Peyer's patch (tissue), 4 donors: ENCODE data around the gene ZNF786. TPM values are rescaled to one million over a fixed set of nuclear protein-coding genes. Genes with fewer than 3 reads are reported as not detected.
A peak's percentile ranks its signal among the peaks of the same experiment; 100 is the strongest.
"Not testable (repeated sequence)": the region's sequence is repeated elsewhere in the genome, so short reads cannot be mapped to it uniquely, and the experiment has no call there.

ENCODE experiments used
- DNase-seq, 3 donors: peaks; one replicate each; pipeline ENCODE4 v3.0.0-alpha.2; 2017 to 2019
- H3K27ac ChIP-seq, 4 donors: fragments of 200-600 bp; sonication (generic); one replicate each; pipeline ENCODE4 v1.5.1; 2016 to 2019
- H3K27me3 ChIP-seq, 2 donors: fragments of 200-600 bp; sonication (generic); one replicate each; pipeline ENCODE4 v1.5.1; 2019
- H3K36me3 ChIP-seq, 3 donors: fragments of 200-600 bp; sonication (generic); one replicate each; pipeline ENCODE4 v1.5.1; 2016 to 2019
- H3K4me1 ChIP-seq, 4 donors: fragments of 200-600 bp; sonication (generic); one replicate each; pipeline ENCODE4 v1.5.1; 2016 to 2019
- H3K4me3 ChIP-seq, 4 donors: fragments of 200-600 bp; sonication (generic); 1 replicate in 3 of 4; 2 replicates in 1 of 4; pipeline ENCODE4 v1.5.1; 2016 to 2019; ENCODE audit warnings: mild to moderate bottlenecking in 1 of 4
- H3K9me3 ChIP-seq, 4 donors: fragments of 200-600 bp; sonication (generic); one replicate each; pipeline ENCODE4 v1.5.1; 2016 to 2019; ENCODE audit warnings: mild to moderate bottlenecking in 1 of 4
- POLR2A ChIP-seq, 2 donors: fragments of 450-650 bp; IDR thresholded peaks; one replicate each; pipeline ENCODE4 v1.5.1; 2017; ENCODE audit warnings: antibody characterized with exemption in 2 of 2, mild to moderate bottlenecking in 2 of 2, moderate library complexity in 2 of 2
- total RNA-seq, 4 donors: library from RNA; depleted of rRNA; stranded (reverse); fragments of >200 nt; gene quantifications; one replicate each; pipeline ENCODE4 v1.1.0, GENCODE V29; 2016
- TF ChIP-seq, protein P1 (sequence below), 6 experiments: fragments of 450-650 bp in 4 of 6; fragments of 200-600 bp in 2 of 6; sonication (generic) in 1 of 6; IDR thresholded peaks; one replicate each; pipeline ENCODE4 v1.5.1; 2017 to 2019; ENCODE audit warnings: antibody characterized with exemption in 6 of 6, mild to moderate bottlenecking in 3 of 6, moderate library complexity in 1 of 6

The ZNF786 gene
- total RNA-seq, 4 donors from 2014 or later: 3.7 to 11.5 (median 7.6) TPM

GRCh38 chr7:149093228-149093627 lies 2.7 kb upstream of the ZNF786 start:
- no peak for TF ChIP-seq POLR2A (IDR thresholded peaks at IDR 0.05)
- TF ChIP-seq, protein P1, sequence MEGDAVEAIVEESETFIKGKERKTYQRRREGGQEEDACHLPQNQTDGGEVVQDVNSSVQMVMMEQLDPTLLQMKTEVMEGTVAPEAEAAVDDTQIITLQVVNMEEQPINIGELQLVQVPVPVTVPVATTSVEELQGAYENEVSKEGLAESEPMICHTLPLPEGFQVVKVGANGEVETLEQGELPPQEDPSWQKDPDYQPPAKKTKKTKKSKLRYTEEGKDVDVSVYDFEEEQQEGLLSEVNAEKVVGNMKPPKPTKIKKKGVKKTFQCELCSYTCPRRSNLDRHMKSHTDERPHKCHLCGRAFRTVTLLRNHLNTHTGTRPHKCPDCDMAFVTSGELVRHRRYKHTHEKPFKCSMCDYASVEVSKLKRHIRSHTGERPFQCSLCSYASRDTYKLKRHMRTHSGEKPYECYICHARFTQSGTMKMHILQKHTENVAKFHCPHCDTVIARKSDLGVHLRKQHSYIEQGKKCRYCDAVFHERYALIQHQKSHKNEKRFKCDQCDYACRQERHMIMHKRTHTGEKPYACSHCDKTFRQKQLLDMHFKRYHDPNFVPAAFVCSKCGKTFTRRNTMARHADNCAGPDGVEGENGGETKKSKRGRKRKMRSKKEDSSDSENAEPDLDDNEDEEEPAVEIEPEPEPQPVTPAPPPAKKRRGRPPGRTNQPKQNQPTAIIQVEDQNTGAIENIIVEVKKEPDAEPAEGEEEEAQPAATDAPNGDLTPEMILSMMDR (IDR thresholded peaks at IDR 0.05): no peak
- Histone ChIP-seq H3K27ac (no peak overlapping the region), H3K36me3 (no peaks in the 10 kb centered on the region), H3K4me1 (peaks cover 0 to 13% (median 3%) of the 10 kb centered on the region in 4 donors), H3K9me3 (no peaks in the 10 kb centered on the region), H3K27me3 (no peaks in the 10 kb centered on the region), H3K4me3 (no peak overlapping the region)
- DNase-seq: no peak

DNA sequence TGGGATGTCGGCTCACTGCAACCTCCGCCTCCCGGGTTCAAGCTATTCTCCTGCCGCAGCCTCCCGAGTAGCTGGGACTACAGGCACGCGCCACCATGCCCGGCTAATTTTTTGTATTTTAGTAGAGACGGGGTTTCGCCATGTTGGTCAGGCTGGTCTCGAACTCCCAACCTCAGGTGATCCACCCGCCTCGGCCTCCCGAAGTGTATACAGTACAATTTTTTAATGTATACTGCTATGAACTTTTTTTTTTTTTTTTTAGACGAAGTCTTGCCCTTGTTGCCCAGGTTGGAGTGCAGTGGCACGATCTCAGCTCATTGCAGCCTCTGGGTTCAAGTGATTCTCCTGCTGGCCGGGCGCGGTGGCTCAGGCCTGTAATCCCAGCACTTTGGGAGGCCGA lies 1.7 kb upstream of the ZNF786 start:
- DNase-seq, H3K4me3 ChIP-seq, H3K36me3 ChIP-seq, H3K27me3 ChIP-seq, H3K9me3 ChIP-seq: not testable (repeated sequence)
- H3K4me1 ChIP-seq: peaks cover 0 to 13% (median 3%) of the 10 kb centered on the region in 4 donors
- H3K27ac ChIP-seq: peak overlapping the region in 1 of 4 donors; percentile 99

GRCh38 chr7:149087376-149087775 lies 3.1 kb downstream of the ZNF786 start:
- Histone ChIP-seq H3K4me3 (no peak overlapping the region), H3K27ac (no peak overlapping the region), H3K4me1 (peaks cover 0 to 13% (median 3%) of the 10 kb centered on the region in 4 donors), H3K36me3 (peaks cover 0 to 3% (median 0%) of the 10 kb centered on the region in 3 donors), H3K27me3 (no peaks in the 10 kb centered on the region), H3K9me3 (no peaks in the 10 kb centered on the region)
- no peak for DNase-seq
- TF ChIP-seq POLR2A (IDR thresholded peaks at IDR 0.05): no peak
- TF ChIP-seq, protein P1 (IDR thresholded peaks at IDR 0.05): no peak

DNA sequence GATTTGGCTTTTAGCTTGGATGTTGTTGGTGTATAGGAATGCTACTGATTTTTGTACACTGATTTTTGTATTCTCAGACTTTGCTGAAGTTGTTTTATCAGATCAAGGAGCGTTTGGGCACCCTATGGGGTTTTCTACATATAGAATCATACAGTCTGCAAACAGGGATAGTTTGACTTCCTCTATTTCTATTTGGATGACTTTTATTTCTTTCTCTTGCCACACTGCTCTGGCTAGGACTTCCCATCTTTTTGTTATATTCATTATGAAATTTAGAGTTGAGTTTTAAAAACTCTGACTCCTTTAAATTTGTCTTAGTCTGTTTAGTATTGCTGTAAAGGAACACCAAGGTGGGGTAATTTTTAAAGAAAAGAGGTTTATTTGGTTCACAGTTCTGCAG lies 4.7 kb downstream of the ZNF786 start:
- no peak for TF ChIP-seq POLR2A (IDR thresholded peaks at IDR 0.05)
- TF ChIP-seq, protein P1 (IDR thresholded peaks at IDR 0.05): no peak
- H3K36me3 ChIP-seq: peaks cover 0 to 3% (median 0%) of the 10 kb centered on the region in 3 donors
- no peak overlapping the region for H3K27ac ChIP-seq
- H3K27me3 ChIP-seq: no peaks in the 10 kb centered on the region
- no peak overlapping the region for H3K4me3 ChIP-seq
- peaks cover 0 to 7% (median 3%) of the 10 kb centered on the region in 4 donors for H3K4me1 ChIP-seq
- no peak for DNase-seq
- H3K9me3 ChIP-seq: no peaks in the 10 kb centered on the region

DNA sequence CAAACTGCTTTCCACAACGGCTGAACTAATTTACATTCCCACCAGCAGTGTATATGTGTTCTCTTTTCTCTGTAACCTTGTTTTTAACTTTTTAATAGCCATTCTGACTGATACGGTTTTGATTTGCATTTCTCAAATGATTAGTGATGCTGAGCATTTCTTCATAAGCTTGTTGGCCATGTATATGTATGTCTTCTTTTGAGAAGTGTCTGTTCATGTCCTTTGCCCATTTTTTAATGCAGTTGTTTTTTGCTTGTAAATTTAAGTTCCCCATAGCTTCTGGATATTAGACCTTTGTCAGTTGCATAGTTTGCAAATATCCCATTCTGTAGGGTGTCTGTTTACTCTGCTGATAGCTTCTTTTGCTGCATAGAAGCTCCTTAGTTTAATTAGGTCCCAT lies 6.1 kb downstream of the ZNF786 start:
- H3K9me3 ChIP-seq: no peaks in the 10 kb centered on the region
- DNase-seq: no peak
- peaks cover 0 to 2% (median 0%) of the 10 kb centered on the region in 4 donors for H3K4me1 ChIP-seq
- H3K27me3 ChIP-seq: no peaks in the 10 kb centered on the region
- H3K27ac ChIP-seq: no peak overlapping the region
- no peak for TF ChIP-seq POLR2A (IDR thresholded peaks at IDR 0.05)
- TF ChIP-seq, protein P1 (IDR thresholded peaks at IDR 0.05): no peak
- H3K36me3 ChIP-seq: peaks cover 0 to 3% (median 0%) of the 10 kb centered on the region in 3 donors
- no peak overlapping the region for H3K4me3 ChIP-seq

DNA sequence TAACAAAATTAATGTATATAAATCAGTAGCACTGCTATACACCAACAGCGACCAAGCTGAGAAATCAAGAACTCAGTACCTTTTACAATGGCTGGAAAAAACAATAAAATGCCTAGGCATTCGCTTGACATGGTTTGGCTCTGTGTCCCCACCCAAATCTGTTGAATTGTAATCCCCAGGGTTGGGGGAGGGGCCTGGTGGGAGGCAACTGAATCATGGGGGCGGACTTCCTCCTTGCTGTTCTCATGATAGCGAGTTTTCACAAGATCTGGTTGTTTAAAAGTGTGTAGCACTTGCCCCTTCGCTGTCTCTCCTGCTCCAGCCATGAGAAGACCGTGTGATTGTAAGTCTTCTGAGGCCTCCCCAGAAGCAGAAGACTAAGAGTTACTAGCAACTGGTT lies 8.6 kb downstream of the ZNF786 start:
- Histone ChIP-seq H3K27me3 (no peaks in the 10 kb centered on the region), H3K27ac (no peak overlapping the region), H3K36me3 (peaks cover 0 to 3% (median 0%) of the 10 kb centered on the region in 3 donors), H3K9me3 (no peaks in the 10 kb centered on the region), H3K4me1 (no peaks in the 10 kb centered on the region), H3K4me3 (no peak overlapping the region)
- no peak for DNase-seq
- TF ChIP-seq POLR2A (IDR thresholded peaks at IDR 0.05): no peak
- TF ChIP-seq, protein P1 (IDR thresholded peaks at IDR 0.05): no peak
